T-cell (primary cell): ENCODE measurements around the gene FAR1. TPM values are rescaled to one million over a fixed set of nuclear protein-coding genes. Genes with fewer than 3 reads are reported as not detected.

ENCODE experiments used
- ATAC-seq, 4 experiments: fragments of 200-7000 bp in 3 of 4; fragments of 150-1000 bp in 1 of 4; cut with Tn5 transposase; replicated peaks in 1 of 4; 1 replicate in 3 of 4; 2 replicates in 1 of 4; pipeline ENCODE4 v1.10.0; 2021; ENCODE audit warnings: moderate library complexity in 3 of 4, mild to moderate bottlenecking in 2 of 4, moderate number of reproducible peaks in 1 of 4
- CTCF ChIA-PET, 2 donors: fragments of 300-600 bp; sonication (Branson Sonifier 250); formaldehyde crosslinking; loops; one replicate each; lab custom pipeline; 2022; ENCODE audit warnings: antibody characterized with exemption in 2 of 2; lab: Charles Lee
- POLR2A ChIA-PET, 2 donors: fragments of 300-600 bp; sonication (Branson Sonifier 250); formaldehyde crosslinking; loops; one replicate each; lab custom pipeline; 2022; ENCODE audit warnings: antibody characterized with exemption in 2 of 2; lab: Charles Lee
- DNase-seq, 35 experiments: peaks; one replicate each; pipeline versions ENCODE4 v3.0.0 to v3.0.0-alpha.2; 2013 to 2023
- H3K27ac ChIP-seq: one replicate; pipeline ENCODE4 v1.5.1; 2013; ENCODE audit warnings: low read length
- H3K27me3 ChIP-seq, 2 experiments: replicated peaks in 1 of 2; 1 replicate in 1 of 2; 2 replicates in 1 of 2; pipeline versions ENCODE4 v1.6.1 to v1.7.0; 2013; ENCODE audit warnings: low read length in 1 of 2, mixed read lengths in 1 of 2; ENCODE audit not compliant: control insufficient read depth in 2 of 2, insufficient read depth in 2 of 2; ENCODE audit errors: extremely low read depth in 1 of 2
- H3K36me3 ChIP-seq, 2 donors: 1 replicate in 1 of 2; 2 replicates in 1 of 2; pipeline versions ENCODE4 v1.6.1 to v1.7.0; 2013; ENCODE audit warnings: low read length in 1 of 2; ENCODE audit not compliant: control insufficient read depth in 2 of 2, insufficient read depth in 1 of 2; ENCODE audit errors: extremely low read depth in 1 of 2
- H3K4me1 ChIP-seq, 2 experiments: 1 replicate in 1 of 2; 2 replicates in 1 of 2; pipeline versions ENCODE4 v1.6.1 to v1.7.0; 2013; ENCODE audit warnings: low read length in 2 of 2, mixed read lengths in 1 of 2; ENCODE audit not compliant: insufficient read depth in 2 of 2, control insufficient read depth in 1 of 2; ENCODE audit errors: extremely low read depth in 1 of 2
- H3K4me3 ChIP-seq, 2 donors: 1 replicate in 1 of 2; 2 replicates in 1 of 2; pipeline versions ENCODE4 v1.5.1 to v1.7.0; 2013; ENCODE audit warnings: mild to moderate bottlenecking in 2 of 2, low read length in 1 of 2, moderate library complexity in 1 of 2; ENCODE audit not compliant: control insufficient read depth in 1 of 2; ENCODE audit errors: extremely low read depth in 1 of 2
- H3K9me3 ChIP-seq: 2 replicates; pipeline ENCODE4 v1.7.0; 2013
- H3K27ac Mint-ChIP-seq, 2 donors: one replicate each; pipeline ENCODE4 v1.8.0; 2020 to 2021; ENCODE audit warnings: mild to moderate bottlenecking in 2 of 2, mixed read lengths in 2 of 2
- H3K27me3 Mint-ChIP-seq, 2 donors: one replicate each; pipeline ENCODE4 v1.8.0; 2021 to 2022; ENCODE audit warnings: mixed read lengths in 2 of 2
- H3K36me3 Mint-ChIP-seq: one replicate; pipeline ENCODE4 v1.8.0; 2021; ENCODE audit warnings: mixed read lengths
- H3K4me1 Mint-ChIP-seq, 3 donors: one replicate each; pipeline ENCODE4 v1.8.0; 2020 to 2022; ENCODE audit warnings: mixed read lengths in 3 of 3, mild to moderate bottlenecking in 1 of 3
- H3K4me3 Mint-ChIP-seq, 3 donors: one replicate each; pipeline ENCODE4 v1.8.0; 2020 to 2022; ENCODE audit warnings: mild to moderate bottlenecking in 3 of 3, mixed read lengths in 3 of 3, moderate library complexity in 3 of 3
- H3K9me3 Mint-ChIP-seq, 3 donors: one replicate each; pipeline ENCODE4 v1.8.0; 2020 to 2022; ENCODE audit warnings: mixed read lengths in 3 of 3
- WGBS: methylation state at CpG from one replicate; pipeline ENCODE4 v1.1.5; 2013; ENCODE audit warnings: missing lambda C conversion rate; ENCODE audit not compliant: insufficient coverage; 5-methylcytosine and 5-hydroxymethylcytosine counted together
- total RNA-seq, 35 experiments: library from RNA in 6 of 35; stranded (reverse) in 6 of 35; fragments of 120-200 nt in 1 of 35; gene quantifications; one replicate each; pipeline versions ENCODE4 v1.2.1 to v1.2.4 and lab custom pipeline; 2013 to 2026

Gene FAR1
- total RNA-seq, 5 donors from 2014 or later (not counting 1 experiment from before 2014, with no cell fraction given) = 25.2 to 35.2 (median 29.6) TPM

DNA sequence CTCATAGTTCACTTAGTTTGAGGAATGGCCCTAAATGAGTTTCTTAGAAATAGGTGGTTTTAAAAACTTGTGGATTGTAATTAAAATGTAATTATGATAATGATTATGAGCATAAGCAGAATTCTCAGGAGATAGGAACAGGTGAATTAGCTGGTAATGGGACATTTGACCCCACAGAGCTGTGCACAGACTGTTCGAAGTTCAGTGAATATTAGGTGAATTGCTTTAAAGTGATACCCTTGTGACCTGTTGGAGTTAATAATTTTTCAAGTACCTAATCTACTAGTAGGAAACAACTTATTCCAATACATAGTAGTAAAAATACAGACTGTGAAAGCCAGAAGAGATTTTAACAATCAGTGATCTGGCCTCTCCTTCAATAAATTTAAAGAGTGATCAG lies 8.1 kb downstream of the FAR1 start:
- WGBS = no CpG with 5 or more reads among the region's 1 CpG
- CTCF ChIA-PET = interaction anchor here in 1 of 2 donors (1.2 kb wide), 1 partner anchor 9 kb away, joined by 4 read pairs; no protein-coding TSS in a partner anchor
- H3K9me3 ChIP-seq = no peaks in the 10 kb centered on the region
- H3K27ac ChIP-seq = no peak overlapping the region
- H3K4me3 Mint-ChIP-seq = no peak overlapping the region
- H3K36me3 ChIP-seq = no peaks in the 10 kb centered on the region
- no peak overlapping the region for H3K4me3 ChIP-seq
- H3K27me3 Mint-ChIP-seq = no peaks in the 10 kb centered on the region
- H3K4me1 Mint-ChIP-seq = peaks cover 66 to 80% (median 71%) of the 10 kb centered on the region in 3 donors
- peaks cover 0 to 3% of the 10 kb centered on the region in 2 experiments for H3K4me1 ChIP-seq
- H3K36me3 Mint-ChIP-seq = peaks cover 4% of the 10 kb centered on the region
- H3K27ac Mint-ChIP-seq = no peak overlapping the region
- ATAC-seq (no peak), DNase-seq (no peak)
- H3K27me3 ChIP-seq = no peaks in the 10 kb centered on the region
- H3K9me3 Mint-ChIP-seq = no peaks in the 10 kb centered on the region
- POLR2A ChIA-PET = no interaction called here

DNA sequence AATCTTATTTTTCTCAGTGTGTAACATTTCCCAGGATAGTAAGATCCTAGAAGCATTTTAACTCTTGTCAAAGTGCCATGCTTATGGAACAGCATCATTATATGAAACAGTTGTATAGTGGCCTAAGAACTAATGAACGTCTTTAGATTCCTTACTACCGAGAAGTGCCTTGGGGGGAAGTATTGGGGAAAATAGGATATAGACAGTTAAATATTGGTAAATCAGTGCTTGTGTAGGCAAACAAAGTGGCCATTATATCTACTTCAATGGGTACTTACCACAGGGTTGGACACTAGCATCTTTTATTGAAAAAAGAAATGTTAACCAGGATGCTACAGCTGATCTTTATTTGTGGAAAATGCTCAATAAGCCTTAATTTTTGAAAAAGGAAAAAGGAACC lies 11.3 kb downstream of the FAR1 start:
- Mint-ChIP-seq H3K4me1 (peaks cover 52 to 81% (median 74%) of the 10 kb centered on the region in 3 donors), H3K9me3 (no peaks in the 10 kb centered on the region), H3K27me3 (no peaks in the 10 kb centered on the region), H3K4me3 (no peak overlapping the region), H3K27ac (no peak overlapping the region), H3K36me3 (peaks cover 4% of the 10 kb centered on the region)
- ATAC-seq = no peak
- no peak overlapping the region for H3K27ac ChIP-seq
- no peak overlapping the region for H3K4me3 ChIP-seq
- DNase-seq = no peak
- ChIA-PET CTCF (no interaction called here), POLR2A (no interaction called here)
- H3K36me3 ChIP-seq = no peaks in the 10 kb centered on the region
- no peaks in the 10 kb centered on the region for H3K27me3 ChIP-seq
- peaks cover 0 to 3% of the 10 kb centered on the region in 2 experiments for H3K4me1 ChIP-seq
- WGBS = no CpG with 5 or more reads among the region's 2 CpGs
- H3K9me3 ChIP-seq = no peaks in the 10 kb centered on the region

DNA sequence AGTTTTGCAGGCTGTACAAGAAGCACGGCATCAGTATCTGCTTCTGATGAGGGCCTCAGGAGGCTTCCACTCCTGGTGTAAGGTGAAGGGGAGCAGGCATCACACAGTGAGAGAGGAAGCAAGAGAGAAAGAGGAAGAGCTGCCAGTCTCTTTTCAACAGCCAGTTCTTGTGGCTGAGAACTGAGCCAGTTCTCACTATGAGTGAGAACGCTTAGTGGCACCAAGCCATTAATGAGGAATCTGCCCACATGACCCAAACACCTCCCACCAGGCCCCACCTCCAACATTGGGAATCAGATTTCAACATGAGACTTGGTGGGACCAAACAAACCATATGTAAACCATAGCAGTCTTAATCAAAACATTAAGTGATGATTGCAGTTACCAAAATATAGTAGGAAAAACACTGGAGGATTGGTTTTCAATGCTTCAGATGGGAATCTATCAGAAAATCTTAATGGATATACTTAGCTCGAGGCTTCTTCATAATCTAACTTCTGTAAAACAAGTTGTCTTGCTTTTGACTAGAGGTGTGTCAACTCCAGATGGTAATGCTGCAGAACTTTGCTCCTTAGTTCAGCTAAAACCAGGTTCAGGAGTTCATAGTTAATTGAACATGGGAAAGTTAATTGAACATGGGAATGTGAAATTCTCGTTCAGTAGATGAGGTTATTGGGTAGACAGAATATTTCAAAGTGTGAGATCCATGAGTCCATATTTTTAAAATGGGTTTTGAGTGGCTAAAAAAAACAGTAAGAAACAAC lies 12.2 kb downstream of the FAR1 start:
- H3K27me3 Mint-ChIP-seq = no peaks in the 10 kb centered on the region
- Histone ChIP-seq H3K9me3 (no peaks in the 10 kb centered on the region), H3K4me1 (peaks cover 0 to 3% of the 10 kb centered on the region in 2 experiments), H3K4me3 (no peak overlapping the region), H3K27ac (no peak overlapping the region), H3K36me3 (no peaks in the 10 kb centered on the region), H3K27me3 (no peaks in the 10 kb centered on the region)
- no peak for DNase-seq
- ChIA-PET CTCF (no interaction called here), POLR2A (no interaction called here)
- H3K36me3 Mint-ChIP-seq = peaks cover 8% of the 10 kb centered on the region
- H3K9me3 Mint-ChIP-seq = no peaks in the 10 kb centered on the region
- ATAC-seq = no peak
- WGBS = 94% methylated on average over 2 of the region's 4 CpGs
- no peak overlapping the region for H3K27ac Mint-ChIP-seq
- no peak overlapping the region for H3K4me3 Mint-ChIP-seq
- peaks cover 53 to 83% (median 74%) of the 10 kb centered on the region in 3 donors for H3K4me1 Mint-ChIP-seq

DNA sequence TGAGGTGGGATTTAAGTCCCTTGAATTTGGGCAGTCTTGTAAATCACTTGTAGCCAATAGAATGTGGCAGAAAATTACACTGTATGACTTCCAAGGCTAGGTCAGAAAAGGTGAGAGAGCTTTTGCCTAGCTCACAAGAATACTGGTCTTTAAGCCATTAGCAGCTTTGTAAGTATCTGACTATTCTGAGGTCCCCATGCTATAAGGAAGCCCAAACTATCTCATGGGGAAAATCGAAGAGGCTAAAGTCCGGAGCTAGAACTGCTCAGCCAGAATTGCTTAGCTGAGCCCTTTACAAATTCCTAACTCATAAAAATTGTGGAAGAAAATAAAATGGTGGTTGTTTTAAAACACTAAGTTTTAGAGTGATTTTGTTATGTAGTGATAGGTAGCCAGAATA lies 13.0 kb downstream of the FAR1 start:
- Mint-ChIP-seq H3K27ac (no peak overlapping the region), H3K36me3 (peaks cover 14% of the 10 kb centered on the region), H3K27me3 (no peaks in the 10 kb centered on the region), H3K4me1 (peaks cover 55 to 81% (median 77%) of the 10 kb centered on the region in 3 donors), H3K4me3 (no peak overlapping the region), H3K9me3 (no peaks in the 10 kb centered on the region)
- H3K27me3 ChIP-seq = no peaks in the 10 kb centered on the region
- DNase-seq (no peak), ATAC-seq (no peak)
- CTCF ChIA-PET = no interaction called here
- H3K4me1 ChIP-seq = peaks cover 0 to 3% of the 10 kb centered on the region in 2 experiments
- no peak overlapping the region for H3K4me3 ChIP-seq
- WGBS = 100% methylated on average over 1 of the region's 2 CpGs
- no peaks in the 10 kb centered on the region for H3K9me3 ChIP-seq
- peaks cover 0 to 3% of the 10 kb centered on the region in 2 donors for H3K36me3 ChIP-seq
- POLR2A ChIA-PET = no interaction called here
- H3K27ac ChIP-seq = no peak overlapping the region

DNA sequence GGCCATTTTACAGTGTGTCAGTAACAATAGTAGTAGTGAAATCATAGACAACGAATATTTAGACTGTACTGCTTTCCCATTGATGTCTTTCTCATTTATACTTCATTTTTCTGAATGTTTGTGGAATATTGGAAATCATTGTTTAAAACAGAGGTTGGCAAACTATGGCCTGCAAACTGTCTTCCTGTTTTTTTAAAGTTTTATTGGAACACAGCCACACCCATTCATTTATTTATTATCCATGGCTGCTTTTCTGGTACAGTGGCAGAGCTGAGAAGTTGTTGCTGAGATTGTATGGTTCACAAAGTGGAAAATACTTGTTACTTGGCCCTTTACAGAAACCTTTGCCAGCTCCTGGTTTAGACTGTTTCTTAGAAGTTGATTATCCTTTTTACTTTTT lies 13.7 kb downstream of the FAR1 start:
- ATAC-seq (no peak), DNase-seq (no peak)
- peaks cover 0 to 3% of the 10 kb centered on the region in 2 donors for H3K36me3 ChIP-seq
- H3K4me3 Mint-ChIP-seq = no peak overlapping the region
- no peak overlapping the region for H3K4me3 ChIP-seq
- peaks cover 0 to 3% of the 10 kb centered on the region in 2 experiments for H3K4me1 ChIP-seq
- H3K27me3 ChIP-seq = no peaks in the 10 kb centered on the region
- peaks cover 15% of the 10 kb centered on the region for H3K36me3 Mint-ChIP-seq
- H3K27ac ChIP-seq = no peak overlapping the region
- peaks cover 47 to 73% (median 69%) of the 10 kb centered on the region in 3 donors for H3K4me1 Mint-ChIP-seq
- H3K9me3 Mint-ChIP-seq = no peaks in the 10 kb centered on the region
- H3K9me3 ChIP-seq = no peaks in the 10 kb centered on the region
- H3K27ac Mint-ChIP-seq = no peak overlapping the region
- ChIA-PET CTCF (no interaction called here), POLR2A (no interaction called here)
- WGBS = no CpG with 5 or more reads among the region's 1 CpG
- H3K27me3 Mint-ChIP-seq = no peaks in the 10 kb centered on the region

DNA sequence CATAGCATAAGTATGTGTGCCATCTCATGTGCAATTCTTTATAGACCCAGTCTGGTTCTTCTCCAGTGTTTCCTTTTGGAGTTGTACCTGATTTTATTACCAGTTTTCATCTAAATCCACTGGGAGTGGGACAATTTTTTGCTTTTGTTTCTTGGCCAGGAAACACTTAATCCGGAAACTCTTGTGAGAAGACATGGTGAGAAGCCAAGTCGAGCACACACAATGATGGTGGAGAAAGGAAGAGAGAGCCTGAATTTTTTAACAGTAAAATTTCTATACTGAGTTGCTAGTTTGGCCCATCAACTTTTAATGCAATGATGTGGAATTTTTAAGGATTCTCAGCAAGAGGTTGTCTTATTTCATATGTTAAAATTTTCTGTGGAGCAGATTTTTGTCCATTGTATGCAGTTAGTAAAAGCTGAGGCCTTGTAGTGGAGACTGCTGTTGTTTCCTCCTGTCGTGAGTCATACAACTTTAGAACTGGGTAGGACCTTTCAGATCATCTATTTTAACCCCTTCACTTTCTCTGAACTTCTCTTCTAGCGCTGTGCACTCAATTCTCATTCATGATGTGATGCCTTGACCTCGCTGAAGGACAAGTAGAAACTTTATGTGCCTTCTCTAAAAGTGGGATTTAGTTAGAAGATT lies 17.1 kb downstream of the FAR1 start:
- Mint-ChIP-seq H3K4me1 (peaks cover 33 to 55% (median 54%) of the 10 kb centered on the region in 3 donors), H3K27me3 (no peaks in the 10 kb centered on the region), H3K9me3 (peaks cover 0 to 3% (median 2%) of the 10 kb centered on the region in 3 donors), H3K36me3 (peaks cover 30% of the 10 kb centered on the region), H3K4me3 (no peak overlapping the region), H3K27ac (no peak overlapping the region)
- no peak overlapping the region for H3K27ac ChIP-seq
- H3K9me3 ChIP-seq = no peaks in the 10 kb centered on the region
- H3K27me3 ChIP-seq = no peaks in the 10 kb centered on the region
- WGBS = 80% methylated on average over 1 of the region's 5 CpGs
- ATAC-seq (no peak), DNase-seq (no peak)
- no peak overlapping the region for H3K4me3 ChIP-seq
- ChIA-PET POLR2A (no interaction called here), CTCF (no interaction called here)
- no peaks in the 10 kb centered on the region for H3K4me1 ChIP-seq
- H3K36me3 ChIP-seq = peaks cover 0 to 3% of the 10 kb centered on the region in 2 donors
